HepG2 (cell line): ENCODE results near the gene PCYT2. TPM values are rescaled to one million over a fixed set of nuclear protein-coding genes. Genes with fewer than 3 reads are reported as not detected.

Source experiments
- ATAC-seq: fragments of 200-7000 bp; cut with Tn5 transposase; 3 replicates; pipeline ENCODE4 v1.9.1; 2020; ENCODE audit warnings: mild to moderate bottlenecking, moderate library complexity
- BruUV-seq: library from RNA; stranded (reverse); fragments of 400-500 nt; replicated peaks from 2 replicates; lab custom pipeline; 2021; lab: Mats Ljungman, UMichigan
- CTCF ChIA-PET: fragments of 300-600 bp; formaldehyde crosslinking; extraction: SDS; loops from one replicate; lab custom pipeline; 2021; ENCODE audit warnings: low total read pairs, inconsistent platforms, low intra/inter-chr PET ratio; lab: Yijun Ruan, JAX
- POLR2A ChIA-PET: fragments of 350-600 bp; sonication (Branson Sonifier 250); formaldehyde crosslinking; loops from one replicate; lab custom pipeline; 2020; ENCODE audit warnings: antibody characterized with exemption, inconsistent platforms; lab: Yijun Ruan, JAX
- DNase-seq: peaks from one replicate; pipeline ENCODE4 v3.0.0-alpha.2; 2015; ENCODE audit warnings: low spot score
- FAIRE-seq: peaks from 3 replicates; lab custom pipeline; 2011; peaks lifted over from hg19 to GRCh38; lab: Jason Lieb, UNC
- H2AFZ ChIP-seq: one replicate; pipeline ENCODE4 v1.6.1; 2011; ENCODE audit warnings: low read length, inconsistent platforms
- H3K27ac ChIP-seq: fragments of 300-600 bp; 3 replicates; pipeline ENCODE4 v1.8.0; 2011; ENCODE audit warnings: mixed run types, mild to moderate bottlenecking, mixed read lengths, low read length, inconsistent platforms; ENCODE audit not compliant: insufficient read depth; ENCODE audit errors: extremely low read length
- H3K27me3 ChIP-seq, 2 experiments: fragments of 200-600 bp in 1 of 2; 2 replicates in 1 of 2; 3 replicates in 1 of 2; pipeline versions ENCODE4 v1.6.0 to v1.8.0; 2011; ENCODE audit warnings: low read length in 2 of 2, mild to moderate bottlenecking in 2 of 2, moderate library complexity in 2 of 2, inconsistent platforms in 1 of 2; ENCODE audit not compliant: insufficient read depth in 2 of 2, control insufficient read depth in 1 of 2
- H3K36me3 ChIP-seq, 2 experiments: fragments of 200-600 bp in 1 of 2; replicated peaks in 1 of 2; 2 replicates in 1 of 2; 3 replicates in 1 of 2; pipeline versions ENCODE4 v1.5.1 to v1.8.0; 2011; ENCODE audit warnings: low read length in 2 of 2, inconsistent platforms in 1 of 2; ENCODE audit not compliant: insufficient read depth in 2 of 2, control insufficient read depth in 1 of 2
- H3K4me1 ChIP-seq: 2 replicates; pipeline ENCODE4 v1.5.1; 2012; ENCODE audit warnings: low read length, inconsistent platforms; ENCODE audit not compliant: insufficient read depth
- H3K4me2 ChIP-seq: 2 replicates; pipeline ENCODE4 v1.6.0; 2011; ENCODE audit warnings: low read depth, low read length, inconsistent platforms
- H3K4me3 ChIP-seq, 3 experiments: fragments of 200-600 bp in 1 of 3; sonication (generic), shearing (Covaris generic) in 1 of 3; replicated peaks in 1 of 3; 2 replicates each; pipeline ENCODE4 v1.5.1; 2011 to 2016; ENCODE audit warnings: low read length in 3 of 3, inconsistent platforms in 2 of 3, low read depth in 2 of 3, mild to moderate bottlenecking in 2 of 3, control low read depth in 1 of 3, mixed read lengths in 1 of 3; ENCODE audit not compliant: insufficient read depth in 1 of 3
- H3K79me2 ChIP-seq: one replicate; pipeline ENCODE4 v1.6.1; 2011; ENCODE audit warnings: low read length, inconsistent platforms; ENCODE audit not compliant: insufficient read depth
- H3K9ac ChIP-seq: 2 replicates; pipeline ENCODE4 v1.6.0; 2011; ENCODE audit warnings: mild to moderate bottlenecking, low read depth, low read length, inconsistent platforms; ENCODE audit not compliant: insufficient read depth
- H3K9me3 ChIP-seq: 2 replicates; pipeline ENCODE4 v1.5.1; 2012; ENCODE audit warnings: mild to moderate bottlenecking, low read length
- H4K20me1 ChIP-seq: 2 replicates; pipeline ENCODE4 v1.6.0; 2011; ENCODE audit warnings: inconsistent platforms, mild to moderate bottlenecking, low read length, moderate library complexity; ENCODE audit not compliant: insufficient read depth
- ARID4A ChIP-seq: sonication (generic); formaldehyde crosslinking; IDR thresholded peaks from 2 replicates; pipeline ENCODE4 v1.5.0; 2020; ENCODE audit warnings: mild to moderate bottlenecking, missing genetic modification reagents, borderline replicate concordance
- FOXA3 ChIP-seq: IDR thresholded peaks from 2 replicates; pipeline ENCODE4 v1.6.1; 2016; ENCODE audit warnings: missing genetic modification reagents, missing compliant biosample characterization
- HOXA9 ChIP-seq: sonication (generic); formaldehyde crosslinking; IDR thresholded peaks from 2 replicates; pipeline ENCODE4 v1.8.1; 2022; ENCODE audit warnings: missing genetic modification reagents, mild to moderate bottlenecking, moderate library complexity, borderline replicate concordance
- KLF9 ChIP-seq: IDR thresholded peaks from 2 replicates; pipeline ENCODE4 v1.6.1; 2016; ENCODE audit warnings: low read depth
- MYPOP ChIP-seq: sonication (generic); formaldehyde crosslinking; IDR thresholded peaks from 2 replicates; pipeline ENCODE4 v1.8.1; 2023; ENCODE audit warnings: mild to moderate bottlenecking, moderate library complexity, missing genetic modification reagents
- NAIF1 ChIP-seq: sonication (generic); formaldehyde crosslinking; IDR thresholded peaks from 2 replicates; pipeline ENCODE4 v1.5.0; 2020; ENCODE audit warnings: mild to moderate bottlenecking, missing genetic modification reagents, borderline replicate concordance
- PHB2 ChIP-seq: fragments of 450-650 bp; IDR thresholded peaks from 2 replicates; pipeline ENCODE4 v1.6.1; 2018; ENCODE audit not compliant: partially characterized antibody
- POLR2AphosphoS2 ChIP-seq: IDR thresholded peaks from 2 replicates; pipeline ENCODE4 v1.6.1; 2011; ENCODE audit warnings: low read depth, low read length, improper control_type of control experiment
- RBFOX2 ChIP-seq: fragments of 200-400 bp; formaldehyde crosslinking; IDR thresholded peaks from 2 replicates; pipeline ENCODE4 v1.6.1; 2017; ENCODE audit warnings: low read depth, mild to moderate bottlenecking, low read length
- RBM22 ChIP-seq: fragments of 200-400 bp; formaldehyde crosslinking; optimal IDR thresholded peaks from 2 replicates; pipeline ENCODE3; 2017; ENCODE audit warnings: mild to moderate bottlenecking, low read length, moderate library complexity
- RCOR2 ChIP-seq: IDR thresholded peaks from 2 replicates; pipeline ENCODE4 v1.6.1; 2016; ENCODE audit warnings: missing biosample characterization, missing genetic modification reagents
- SALL1 ChIP-seq: sonication (generic); formaldehyde crosslinking; IDR thresholded peaks from 2 replicates; pipeline ENCODE4 v1.8.0; 2022; ENCODE audit warnings: mild to moderate bottlenecking, missing genetic modification reagents
- ZFP36L2 ChIP-seq: sonication (generic); formaldehyde crosslinking; IDR thresholded peaks from 2 replicates; pipeline ENCODE4 v1.4.0; 2020; ENCODE audit warnings: missing genetic modification reagents
- ZNF138 ChIP-seq: sonication (generic); formaldehyde crosslinking; IDR thresholded peaks from 2 replicates; pipeline ENCODE4 v1.5.0; 2020; ENCODE audit warnings: mild to moderate bottlenecking, low read depth, missing genetic modification reagents
- ZNF333 ChIP-seq: sonication (generic); formaldehyde crosslinking; IDR thresholded peaks from 2 replicates; pipeline ENCODE4 v1.4.0; 2020; ENCODE audit warnings: mild to moderate bottlenecking, missing genetic modification reagents, borderline replicate concordance
- ZNF34 ChIP-seq: sonication (generic); formaldehyde crosslinking; IDR thresholded peaks from 2 replicates; pipeline ENCODE4 v1.4.0; 2020; ENCODE audit warnings: mild to moderate bottlenecking, missing genetic modification reagents, borderline replicate concordance
- WGBS: methylation state at CpG from one replicate; pipeline ENCODE4 v1.1.6; 2017; ENCODE audit warnings: low lambda C conversion rate; 5-methylcytosine and 5-hydroxymethylcytosine counted together
- in situ Hi-C: cut with HindIII; loops from 2 replicates; pipeline ENCODE4 v1.10.0; 2017; ENCODE audit warnings: low pct_unique_long_range_greater_than_20kb; ENCODE audit not compliant: extremely low pct_ligation_motif_present
- intact Hi-C: fragments of 100-400 bp; cut with micrococcal nuclease; formaldehyde crosslinking; loops from one replicate; pipeline ENCODE4 v1.10.0; 2022; ENCODE audit not compliant: unreplicated experiment
- polyA plus RNA-seq, 8 experiments: library from polyadenylated mRNA; depleted of rRNA in 3 of 8; stranded (reverse) in 7 of 8; unstranded in 1 of 8; fragments of >200 nt; fragmentation: Illumina TruSeq in 4 of 8; extraction: Trizol in 4 of 8; gene quantifications; 2 replicates each; pipeline versions ENCODE4 v1.2.1 to v1.2.3, GENCODE V29; 2011 to 2016; ENCODE audit warnings: low read depth in 4 of 8, missing spikeins in 1 of 8, mixed read lengths in 1 of 8; ENCODE audit not compliant: insufficient read depth in 1 of 8
- total RNA-seq, 5 experiments: library from RNA; depleted of rRNA; stranded (reverse); fragments of >200 nt; fragmentation: Illumina TruSeq; extraction: Trizol; gene quantifications; 2 replicates each; pipeline ENCODE4 v1.2.3, GENCODE V29; 2016; ENCODE audit warnings: low read depth in 1 of 5
- TF ChIP-seq, protein P1 (sequence below): sonication (generic); formaldehyde crosslinking; IDR thresholded peaks from 2 replicates; pipeline ENCODE4 v1.9.0; 2021; ENCODE audit warnings: missing genetic modification reagents, borderline replicate concordance

The PCYT2 gene
- total and polyA plus RNA-seq, 2 of the 13 experiments (the other 11 are each of a cell fraction or from before 2014, with no cell fraction given): 147 to 297 TPM

- Histone ChIP-seq H3K4me3 (no peak overlapping the region), H3K9me3 (no peaks in the 10 kb centered on the region), H3K9ac (no peak overlapping the region), H3K27me3 (no peaks in the 10 kb centered on the region), H4K20me1 (peaks cover 14% of the 10 kb centered on the region; the same call in 1 of the 2 replicates), H3K4me1 (peaks cover 46% of the 10 kb centered on the region), H3K27ac (no peak overlapping the region), H3K79me2 (peaks cover 29% of the 10 kb centered on the region), H2AFZ (no peak overlapping the region), H3K4me2 (no peak overlapping the region), H3K36me3 (peaks cover 47 to 57% of the 10 kb centered on the region in 2 experiments)
- ChIA-PET POLR2A (interaction anchor here (0.9 to 1.5 kb wide), 2 partner anchors 13 to 21 kb away, joined by 3 read pairs; partner anchors contain the start of genes ALYREF and ANAPC11), CTCF (no interaction called here)
- in situ Hi-C loops: no loop called here
- DNase-seq (no peak), FAIRE-seq (no peak), ATAC-seq (no peak)
- 95% methylated on average over 10 of the region's 16 CpGs for WGBS
- intact Hi-C loops: no loop called here
- no TSS peak for BruUV-seq
- TF ChIP-seq ZNF138 (CRISPR knock-in tag) (no peak), ZNF333 (CRISPR knock-in tag) (no peak), FOXA3 (CRISPR knock-in tag) (no peak), RBFOX2 (peak; percentile 51; the same call in 1 of the 2 replicates), KLF9 (CRISPR knock-in tag) (no peak), POLR2AphosphoS2 (0 out of 2 replicates have a peak, but pooled peaks have one; percentile 42), ZNF34 (CRISPR knock-in tag) (no peak), NAIF1 (no peak), HOXA9 (CRISPR knock-in tag) (no peak), ARID4A (peak; percentile 25; the same call in 1 of the 2 replicates), ZFP36L2 (CRISPR knock-in tag) (no peak), SALL1 (CRISPR knock-in tag) (no peak), PHB2 (no peak), MYPOP (CRISPR knock-in tag) (no peak), RCOR2 (CRISPR knock-in tag) (no peak), RBM22 (peak; percentile 58)
- TF ChIP-seq, protein P1, sequence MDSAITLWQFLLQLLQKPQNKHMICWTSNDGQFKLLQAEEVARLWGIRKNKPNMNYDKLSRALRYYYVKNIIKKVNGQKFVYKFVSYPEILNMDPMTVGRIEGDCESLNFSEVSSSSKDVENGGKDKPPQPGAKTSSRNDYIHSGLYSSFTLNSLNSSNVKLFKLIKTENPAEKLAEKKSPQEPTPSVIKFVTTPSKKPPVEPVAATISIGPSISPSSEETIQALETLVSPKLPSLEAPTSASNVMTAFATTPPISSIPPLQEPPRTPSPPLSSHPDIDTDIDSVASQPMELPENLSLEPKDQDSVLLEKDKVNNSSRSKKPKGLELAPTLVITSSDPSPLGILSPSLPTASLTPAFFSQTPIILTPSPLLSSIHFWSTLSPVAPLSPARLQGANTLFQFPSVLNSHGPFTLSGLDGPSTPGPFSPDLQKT (CRISPR knock-in tag): no peak
Observed at GRCh38 chr17:81905424-81905875, 5.7 kb downstream of the PCYT2 start.
